Measurements from ENCODE around the gene NQO2. TPM values are rescaled to one million over a fixed set of nuclear protein-coding genes. Genes with fewer than 3 reads are reported as not detected.

NQO2 gene
- total RNA-seq, 1 experiment from 2014 or later, result 45.7 TPM

DNA sequence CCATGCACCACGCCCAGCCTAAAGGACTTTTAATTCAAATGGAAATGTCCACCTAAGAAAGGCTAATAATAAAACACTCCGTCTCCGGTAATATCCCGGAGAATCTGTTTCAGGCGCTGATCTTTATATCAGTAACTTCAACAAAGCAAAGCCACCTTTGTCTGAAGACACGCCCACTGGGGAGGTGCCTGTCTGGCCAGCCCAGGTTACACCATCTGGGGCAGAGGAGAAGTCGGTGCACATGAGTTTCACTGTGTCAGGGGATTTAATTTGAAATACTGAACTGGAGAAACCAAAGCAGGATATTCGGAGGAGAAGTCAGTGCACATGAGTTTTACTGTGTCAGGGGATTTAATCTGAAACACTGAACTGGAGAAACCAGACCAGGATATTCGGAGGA, 37.7 kb upstream of the NQO2 start:
- Histone ChIP-seq H3K9me3 (ENCODE audit: control insufficient read depth, insufficient read depth, low read depth, low read length) (no peaks in the 10 kb centered on the region), H3K4me3 (ENCODE audit: low read depth in 2 of 2, low read length in 2 of 2) (no peak overlapping the region), H3K27me3 (ENCODE audit: control insufficient read depth, insufficient read depth, low read length) (no peaks in the 10 kb centered on the region), H3K4me1 (ENCODE audit: control insufficient read depth, insufficient read depth, low read length) (peaks cover 22% of the 10 kb centered on the region), H3K27ac (ENCODE audit: low read length) (no peak overlapping the region), H3K36me3 (ENCODE audit: control insufficient read depth, insufficient read depth, low read length) (no peaks in the 10 kb centered on the region)
- CTCF ChIA-PET, result no interaction called here
- in situ Hi-C loops (cut with HindIII; ENCODE audit: low pct_unique_long_range_greater_than_20kb, low sequenced_read_pairs), result no loop called here
- TF ChIP-seq SIN3A (IDR thresholded peaks at IDR 0.05; ENCODE audit: borderline replicate concordance, insufficient read depth, low read depth, low read length) (no peak), POLR2AphosphoS5 (IDR thresholded peaks at IDR 0.05; ENCODE audit: low read depth, low read length) (no peak), TCF7L2 (IDR thresholded peaks at IDR 0.05; ENCODE audit: low read depth, low read length) (no peak)
- TF ChIP-seq, protein P1, sequence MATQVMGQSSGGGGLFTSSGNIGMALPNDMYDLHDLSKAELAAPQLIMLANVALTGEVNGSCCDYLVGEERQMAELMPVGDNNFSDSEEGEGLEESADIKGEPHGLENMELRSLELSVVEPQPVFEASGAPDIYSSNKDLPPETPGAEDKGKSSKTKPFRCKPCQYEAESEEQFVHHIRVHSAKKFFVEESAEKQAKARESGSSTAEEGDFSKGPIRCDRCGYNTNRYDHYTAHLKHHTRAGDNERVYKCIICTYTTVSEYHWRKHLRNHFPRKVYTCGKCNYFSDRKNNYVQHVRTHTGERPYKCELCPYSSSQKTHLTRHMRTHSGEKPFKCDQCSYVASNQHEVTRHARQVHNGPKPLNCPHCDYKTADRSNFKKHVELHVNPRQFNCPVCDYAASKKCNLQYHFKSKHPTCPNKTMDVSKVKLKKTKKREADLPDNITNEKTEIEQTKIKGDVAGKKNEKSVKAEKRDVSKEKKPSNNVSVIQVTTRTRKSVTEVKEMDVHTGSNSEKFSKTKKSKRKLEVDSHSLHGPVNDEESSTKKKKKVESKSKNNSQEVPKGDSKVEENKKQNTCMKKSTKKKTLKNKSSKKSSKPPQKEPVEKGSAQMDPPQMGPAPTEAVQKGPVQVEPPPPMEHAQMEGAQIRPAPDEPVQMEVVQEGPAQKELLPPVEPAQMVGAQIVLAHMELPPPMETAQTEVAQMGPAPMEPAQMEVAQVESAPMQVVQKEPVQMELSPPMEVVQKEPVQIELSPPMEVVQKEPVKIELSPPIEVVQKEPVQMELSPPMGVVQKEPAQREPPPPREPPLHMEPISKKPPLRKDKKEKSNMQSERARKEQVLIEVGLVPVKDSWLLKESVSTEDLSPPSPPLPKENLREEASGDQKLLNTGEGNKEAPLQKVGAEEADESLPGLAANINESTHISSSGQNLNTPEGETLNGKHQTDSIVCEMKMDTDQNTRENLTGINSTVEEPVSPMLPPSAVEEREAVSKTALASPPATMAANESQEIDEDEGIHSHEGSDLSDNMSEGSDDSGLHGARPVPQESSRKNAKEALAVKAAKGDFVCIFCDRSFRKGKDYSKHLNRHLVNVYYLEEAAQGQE (IDR thresholded peaks at IDR 0.05; ENCODE audit: insufficient read depth in 1 of 2, low read depth in 2 of 2, low read length in 1 of 2), result no peak
- DNase-seq (ENCODE audit: low read depth, low spot score) (no peak), ATAC-seq (no peak)
- intact Hi-C loops (cut with micrococcal nuclease; ENCODE audit: unreplicated experiment), result no loop called here
- no TSS peak for BruUV-seq (replicated peaks)
- POLR2A ChIA-PET, result interaction anchor here (0.6 kb wide), 1 partner anchor 8 kb away, joined by 15 read pairs; no protein-coding TSS in a partner anchor

GRCh38 chr6:2962636-2963035, 37.1 kb upstream of the NQO2 start:
- no peaks in the 10 kb centered on the region for H3K36me3 ChIP-seq (ENCODE audit: control insufficient read depth, insufficient read depth, low read length)
- H3K9me3 ChIP-seq (ENCODE audit: control insufficient read depth, insufficient read depth, low read depth, low read length), result no peaks in the 10 kb centered on the region
- no TSS peak for BruUV-seq (replicated peaks)
- intact Hi-C loops (cut with micrococcal nuclease; ENCODE audit: unreplicated experiment) (no loop called here), in situ Hi-C loops (cut with HindIII; ENCODE audit: low pct_unique_long_range_greater_than_20kb, low sequenced_read_pairs) (no loop called here)
- peaks cover 27% of the 10 kb centered on the region for H3K4me1 ChIP-seq (ENCODE audit: control insufficient read depth, insufficient read depth, low read length)
- TF ChIP-seq SIN3A (IDR thresholded peaks at IDR 0.05; ENCODE audit: borderline replicate concordance, insufficient read depth, low read depth, low read length) (no peak), POLR2AphosphoS5 (IDR thresholded peaks at IDR 0.05; ENCODE audit: low read depth, low read length) (no peak), CTCF (IDR thresholded peaks at IDR 0.05) (no peak), TCF7L2 (IDR thresholded peaks at IDR 0.05; ENCODE audit: low read depth, low read length) (no peak)
- TF ChIP-seq, protein P1 (IDR thresholded peaks at IDR 0.05; ENCODE audit: insufficient read depth in 1 of 2, low read depth in 2 of 2, low read length in 1 of 2), result no peak
- no peak for DNase-seq (ENCODE audit: low read depth, low spot score)
- no peak for ATAC-seq
- POLR2A ChIA-PET, result interaction anchor here (0.6 to 1.1 kb wide), 2 partner anchors 8 to 26 kb away, joined by 4 to 15 read pairs; no protein-coding TSS in a partner anchor
- no peak overlapping the region for H3K4me3 ChIP-seq (ENCODE audit: low read depth in 2 of 2, low read length in 2 of 2)
- CTCF ChIA-PET, result no interaction called here
- H3K27ac ChIP-seq (ENCODE audit: low read length), result no peak overlapping the region
- H3K27me3 ChIP-seq (ENCODE audit: control insufficient read depth, insufficient read depth, low read length), result no peaks in the 10 kb centered on the region

Measured in Panc1 (cell line).